IPS-18c (cell line): Measurements from ENCODE around the gene CYP17A1.

Source experiments
- H3K4me3 ChIP-seq: 2 replicates; pipeline ENCODE4 v1.7.0; 2013; ENCODE audit warnings: low read depth, mild to moderate bottlenecking, low read length, moderate library complexity; ENCODE audit not compliant: insufficient read depth
- H3K9me3 ChIP-seq: one replicate; pipeline ENCODE4 v1.6.1; 2013; ENCODE audit warnings: mild to moderate bottlenecking, low read length, moderate library complexity; ENCODE audit not compliant: control insufficient read depth, insufficient read depth

Gene CYP17A1

DNA sequence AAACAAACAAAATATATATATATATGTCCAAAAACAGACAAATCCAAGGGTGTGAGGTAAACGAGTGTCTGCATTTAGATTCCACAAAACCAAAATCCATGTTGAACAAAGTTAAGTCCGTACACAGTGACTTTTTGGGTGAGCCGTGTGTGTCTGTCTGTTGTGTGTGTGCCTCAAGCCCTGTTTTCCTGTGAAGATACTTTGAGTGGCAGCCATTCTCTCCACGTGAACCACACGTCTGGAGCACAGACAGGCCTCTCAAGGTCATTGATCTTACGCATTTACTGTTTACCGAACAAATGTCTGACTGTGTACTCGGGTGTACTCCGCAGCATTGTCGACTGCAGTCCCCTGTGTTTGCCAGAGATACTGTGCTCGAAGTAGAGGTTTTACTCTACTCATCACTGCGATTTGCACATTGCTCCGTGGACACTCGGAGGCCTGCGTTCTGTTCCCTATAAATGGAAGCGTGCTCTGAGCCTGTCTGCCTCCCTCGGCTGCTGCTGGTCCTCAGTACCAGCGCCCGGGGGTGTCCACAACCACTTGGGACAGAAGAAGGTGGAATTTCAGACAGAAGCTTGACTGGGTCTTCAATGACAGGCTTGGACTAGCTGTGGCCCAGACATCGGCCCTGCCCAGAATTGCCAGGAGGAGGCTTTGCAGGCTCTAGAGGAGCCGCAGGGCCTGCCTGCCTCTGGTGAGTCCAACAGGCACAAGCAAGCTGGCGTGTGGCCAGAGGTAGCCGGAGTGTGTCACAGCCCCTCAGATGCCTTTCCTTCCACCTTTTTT lies 22.1 kb downstream of the CYP17A1 start:
- Histone ChIP-seq H3K4me3 (no peak overlapping the region), H3K9me3 (no peaks in the 10 kb centered on the region)

DNA sequence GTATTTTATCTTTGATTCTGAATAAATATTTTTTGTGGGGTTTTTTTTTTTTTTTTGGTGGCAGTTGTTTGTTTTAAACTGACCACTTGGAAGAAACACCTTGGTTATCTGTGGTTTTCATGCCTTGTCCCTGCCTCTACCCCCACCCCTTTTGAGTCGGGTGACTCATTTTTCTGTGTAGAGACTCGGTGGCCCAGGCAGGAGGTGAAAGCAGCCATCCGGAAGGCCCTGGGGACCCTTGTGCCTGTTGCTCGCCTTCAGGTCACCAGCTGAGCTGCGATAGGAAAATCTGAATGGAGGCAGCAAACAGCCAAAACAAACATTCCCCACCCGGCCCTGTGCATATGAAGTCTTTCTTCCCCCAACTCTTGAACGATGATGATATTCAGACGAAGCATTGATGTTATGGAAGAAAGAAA lies 22.8 kb downstream of the CYP17A1 start:
- Histone ChIP-seq H3K4me3 (no peak overlapping the region), H3K9me3 (no peaks in the 10 kb centered on the region)

DNA sequence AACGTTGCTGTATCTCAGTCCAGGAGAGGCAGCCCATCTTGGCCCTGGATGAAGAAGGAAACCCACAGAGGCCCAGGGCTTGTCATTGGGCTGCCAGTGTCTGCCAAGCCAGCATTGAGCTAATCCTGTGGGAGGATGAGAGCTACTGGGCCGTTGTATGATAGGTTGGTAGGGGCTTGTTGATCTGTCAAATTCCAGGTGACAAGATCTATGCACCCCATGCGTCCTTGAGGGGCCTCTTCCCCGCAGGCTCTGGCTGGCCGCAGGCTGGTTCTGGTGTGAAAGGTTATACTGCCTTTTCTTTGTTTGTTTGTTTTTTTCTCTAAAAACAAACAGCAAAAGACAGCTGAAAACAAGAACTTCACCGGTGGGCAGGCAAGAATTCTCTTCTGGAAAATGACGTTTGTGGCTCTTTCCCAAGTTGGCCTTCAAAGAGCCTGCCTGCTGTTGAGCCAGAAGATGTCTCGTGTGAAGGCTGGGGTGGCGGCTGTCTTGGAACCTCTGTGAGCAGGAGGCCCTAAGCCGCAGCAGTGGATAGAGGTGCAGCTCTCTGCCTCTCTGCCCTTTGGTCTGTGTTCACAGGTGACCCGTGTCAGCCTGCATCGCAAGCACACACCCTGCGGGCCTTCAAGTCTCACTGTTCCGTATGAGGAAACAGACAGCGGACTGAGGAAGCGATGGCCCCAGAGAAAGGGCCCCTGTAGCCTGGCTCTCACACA lies 23.3 kb downstream of the CYP17A1 start:
- H3K4me3 ChIP-seq: no peak overlapping the region
- H3K9me3 ChIP-seq: no peaks in the 10 kb centered on the region

DNA sequence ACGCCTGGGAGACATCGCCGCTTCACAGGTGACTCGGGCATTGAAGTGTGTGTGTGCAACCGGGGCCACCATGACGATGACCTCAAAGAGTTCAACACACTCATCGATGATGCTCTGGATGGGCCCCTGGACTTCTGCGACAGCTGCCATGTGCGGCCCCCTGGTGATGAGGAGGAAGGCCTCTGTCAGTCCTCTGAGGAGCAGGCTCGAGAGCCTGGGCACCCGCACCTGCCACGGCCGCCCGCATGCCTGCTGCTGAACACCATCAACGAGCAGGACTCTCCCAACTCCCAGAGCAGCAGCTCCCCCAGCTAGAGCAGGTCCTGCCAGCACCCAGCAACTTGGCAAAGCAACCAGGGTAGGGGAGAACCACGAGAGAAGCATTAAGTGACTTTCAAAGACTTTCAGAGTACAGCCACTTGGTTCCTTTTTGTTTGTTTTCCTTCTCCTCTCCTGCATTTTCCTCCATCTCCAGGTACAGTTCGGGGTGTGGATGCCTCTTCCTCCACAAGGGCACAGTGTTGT lies 24.1 kb downstream of the CYP17A1 start:
- no peak overlapping the region for H3K4me3 ChIP-seq
- H3K9me3 ChIP-seq: no peaks in the 10 kb centered on the region

DNA sequence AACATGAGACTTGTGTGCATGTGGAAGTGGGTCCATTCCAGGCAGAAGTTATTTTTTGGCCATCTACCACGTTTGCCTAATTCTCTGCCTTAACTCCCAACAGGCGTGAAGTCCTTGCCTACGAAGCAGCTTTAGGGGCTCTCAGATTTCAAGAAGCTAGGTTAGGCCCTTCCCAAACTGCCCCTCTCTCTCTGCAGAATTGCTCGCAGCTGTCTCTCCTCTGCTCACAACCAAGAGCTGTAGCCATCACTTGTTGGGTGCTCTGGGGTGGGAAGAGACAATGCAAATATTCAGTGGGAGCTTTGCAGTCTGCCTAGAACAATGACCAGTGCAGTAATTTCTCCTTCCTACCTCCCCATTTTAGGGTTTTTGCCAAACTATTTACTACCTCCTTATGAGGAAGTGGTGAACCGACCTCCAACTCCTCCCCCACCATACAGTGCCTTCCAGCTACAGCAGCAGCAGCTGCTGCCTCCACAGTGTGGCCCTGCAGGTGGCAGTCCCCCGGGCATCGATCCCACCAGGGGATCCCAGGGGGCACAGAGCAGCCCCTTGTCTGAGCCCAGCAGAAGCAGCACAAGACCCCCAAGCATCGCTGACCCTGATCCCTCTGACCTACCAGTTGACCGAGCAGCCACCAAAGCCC lies 24.9 kb downstream of the CYP17A1 start:
- H3K4me3 ChIP-seq: no peak overlapping the region

DNA sequence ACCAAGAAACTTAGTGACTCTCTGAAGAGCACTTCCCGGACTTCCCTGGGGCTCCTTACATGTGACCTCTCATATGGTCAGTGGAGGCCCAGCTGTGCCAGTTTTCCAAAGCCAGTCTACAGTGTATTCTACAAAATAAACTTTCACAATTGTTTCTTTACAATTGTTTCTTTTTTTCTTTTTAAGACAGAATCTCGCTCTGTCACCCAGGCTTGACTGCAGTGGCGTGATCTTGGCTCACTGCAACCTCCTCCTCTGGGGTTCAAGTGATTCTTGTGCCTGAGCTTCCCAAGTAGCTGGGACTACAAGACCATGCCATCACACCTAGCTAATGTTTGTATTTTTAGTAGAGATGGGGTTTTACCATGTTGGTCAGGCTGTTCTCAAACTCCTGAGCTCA lies 25.9 kb downstream of the CYP17A1 start:
- Histone ChIP-seq H3K4me3 (no peak overlapping the region), H3K9me3 (no peaks in the 10 kb centered on the region)

More for the DNA sequence above, 24.9 kb downstream of the CYP17A1 start:
- H3K9me3 ChIP-seq: no peaks in the 10 kb centered on the region

DNA sequence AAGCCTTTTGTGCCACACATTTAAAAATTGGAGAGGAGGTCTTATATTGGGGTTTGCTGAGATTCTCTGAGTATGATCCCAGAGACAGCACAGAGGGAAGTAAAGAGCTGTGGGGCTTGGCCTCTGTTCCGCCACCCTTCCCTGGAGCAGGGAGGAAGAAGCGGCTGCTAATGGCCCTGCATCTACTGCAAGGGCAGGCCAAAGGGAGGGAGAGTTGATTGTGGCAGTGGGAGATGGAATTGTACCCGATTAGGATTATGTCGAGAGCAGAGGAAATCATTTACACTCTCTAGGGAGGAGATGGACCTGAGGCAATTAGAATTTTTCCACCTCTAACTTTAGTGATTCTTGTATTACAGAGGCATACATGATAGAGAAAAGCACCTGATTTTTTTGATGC lies 28.8 kb downstream of the CYP17A1 start:
- Histone ChIP-seq H3K9me3 (peaks cover 2% of the 10 kb centered on the region), H3K4me3 (no peak overlapping the region)

DNA sequence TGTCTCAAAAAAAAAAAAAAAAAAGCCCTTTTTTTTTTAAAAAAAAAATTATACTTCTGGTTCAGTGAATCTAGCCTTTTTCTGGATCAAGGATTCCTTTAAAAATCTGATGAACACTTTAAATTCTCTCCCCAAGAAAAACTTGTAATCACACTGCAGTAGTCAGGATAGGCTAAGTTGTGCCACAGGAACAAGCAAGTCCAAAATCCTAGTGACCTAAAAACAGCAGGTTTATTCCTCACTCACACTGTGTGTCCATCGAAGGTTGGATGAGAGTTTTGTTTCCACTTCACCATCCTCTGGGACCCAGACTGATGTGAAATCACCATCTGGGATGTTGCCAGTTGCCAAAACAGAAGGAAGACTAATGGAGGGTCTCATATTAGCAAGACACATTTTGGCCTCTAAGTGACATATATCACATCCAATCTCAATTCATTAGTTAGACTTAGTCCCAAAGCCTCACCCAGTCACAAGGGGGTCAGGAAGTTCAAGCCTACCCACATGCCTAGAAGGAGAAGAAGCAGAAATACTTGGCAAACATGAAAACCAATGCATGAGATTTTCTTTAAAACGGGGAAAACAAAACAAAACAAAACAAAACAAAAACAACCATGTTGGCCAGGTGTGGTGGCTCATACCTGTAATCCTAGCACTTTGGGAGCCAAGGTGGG lies 32.7 kb downstream of the CYP17A1 start:
- Histone ChIP-seq H3K4me3 (no peak overlapping the region), H3K9me3 (peaks cover 2% of the 10 kb centered on the region)

DNA sequence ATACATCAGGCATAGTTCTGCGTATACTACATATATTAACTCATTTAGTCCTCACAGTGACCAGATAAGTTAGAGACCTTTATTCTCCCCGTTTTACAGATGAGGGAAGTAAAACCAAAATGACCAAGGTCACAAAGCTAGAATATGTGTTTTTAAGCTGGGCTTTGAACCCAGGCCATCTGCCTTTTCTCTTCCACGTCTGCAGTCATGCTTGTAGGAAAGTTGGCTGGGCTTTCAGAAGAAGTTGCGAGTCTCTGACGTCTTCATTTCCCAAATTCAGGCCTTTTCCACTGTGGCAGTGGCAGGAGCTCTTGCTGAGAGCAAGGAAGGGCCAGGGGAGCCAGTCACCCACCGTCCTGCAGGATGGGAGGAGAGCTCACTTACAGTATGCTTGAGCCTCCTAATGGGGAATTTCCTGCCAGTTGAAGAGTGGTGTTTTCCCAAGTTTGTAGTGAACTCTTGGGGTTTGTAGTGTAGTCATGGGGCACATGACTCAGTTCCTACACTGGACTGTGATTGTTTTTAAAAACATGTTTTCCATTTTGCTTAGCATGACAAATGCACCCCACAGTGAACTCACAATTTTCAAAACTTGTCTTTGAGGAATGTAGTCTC lies 34.2 kb downstream of the CYP17A1 start:
- H3K9me3 ChIP-seq: peaks cover 4% of the 10 kb centered on the region
- H3K4me3 ChIP-seq: no peak overlapping the region

DNA sequence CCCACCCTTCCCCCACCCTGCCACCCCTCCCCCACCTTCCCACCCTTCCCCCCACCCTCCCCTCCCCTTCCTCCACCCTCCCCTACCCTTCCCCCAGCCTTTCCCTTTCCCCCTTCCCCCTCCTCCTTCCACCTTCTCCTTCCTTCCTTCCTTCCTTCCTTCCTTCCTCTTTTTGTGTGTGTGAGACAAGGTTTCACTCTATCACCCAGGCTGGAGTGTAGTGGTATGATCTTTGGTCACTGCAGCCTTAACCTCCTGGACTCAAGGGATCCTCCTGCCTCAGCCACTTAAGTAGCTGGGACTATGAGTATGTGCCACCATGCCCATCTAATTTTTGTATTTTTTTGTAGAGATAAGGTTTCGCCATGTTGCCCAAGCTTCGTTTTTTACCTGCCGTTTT lies 35.2 kb downstream of the CYP17A1 start:
- H3K9me3 ChIP-seq: peaks cover 4% of the 10 kb centered on the region

DNA sequence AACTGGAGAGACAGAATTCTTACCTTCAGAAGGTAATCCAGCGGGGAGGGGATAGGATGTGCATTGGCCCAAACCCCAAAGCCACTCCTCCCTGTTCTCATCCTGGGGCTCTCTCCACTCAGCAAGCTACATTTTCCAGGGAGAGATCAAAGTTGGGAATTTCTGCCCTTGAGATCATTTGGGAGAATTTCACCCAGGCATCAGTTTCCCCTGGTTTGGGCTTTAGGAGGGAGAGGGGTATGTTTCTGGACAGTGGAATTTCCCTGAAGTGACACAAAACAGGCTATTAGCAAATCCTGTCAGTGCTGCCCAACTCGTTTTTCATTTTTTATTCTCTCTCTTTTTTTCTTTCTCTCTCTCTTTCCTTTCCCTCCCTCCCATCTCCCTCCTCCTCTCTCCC lies 35.7 kb downstream of the CYP17A1 start:
- Histone ChIP-seq H3K9me3 (peaks cover 4% of the 10 kb centered on the region), H3K4me3 (no peak overlapping the region)

More for the DNA sequence above, 35.2 kb downstream of the CYP17A1 start:
- no peak overlapping the region for H3K4me3 ChIP-seq

DNA sequence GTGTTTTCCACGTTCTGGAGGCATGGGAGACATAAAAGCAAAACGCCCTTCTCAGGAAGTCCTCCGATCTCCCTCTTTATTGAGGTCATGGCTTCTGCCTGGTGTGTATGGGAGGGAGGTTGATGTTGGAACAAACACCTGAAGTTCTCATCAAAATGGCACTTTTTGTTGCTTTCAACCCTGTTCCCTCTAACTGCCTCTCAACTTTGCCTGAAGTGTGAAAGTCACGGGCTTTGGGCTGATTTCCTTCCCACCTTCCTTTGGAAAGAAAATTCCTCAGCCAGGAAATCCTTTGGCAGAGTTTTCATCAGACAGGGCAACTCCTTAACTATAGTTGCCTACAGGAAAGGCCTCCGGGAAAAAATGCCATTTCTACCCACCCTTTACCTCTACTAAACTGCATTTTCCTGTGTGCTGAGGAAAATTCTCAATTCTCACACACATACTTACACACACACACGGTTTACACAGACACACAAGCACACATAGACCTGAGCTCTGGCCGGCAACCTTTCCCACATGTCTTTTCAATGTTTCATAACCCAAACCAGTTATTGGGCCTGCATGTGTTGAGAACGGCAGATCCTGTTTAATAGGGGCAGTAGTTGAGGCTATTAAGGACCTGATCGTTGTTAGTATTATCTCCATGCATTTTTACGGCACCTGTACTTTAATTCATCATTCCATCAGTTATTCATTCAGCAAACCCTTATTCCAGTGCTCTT lies 36.4 kb downstream of the CYP17A1 start:
- Histone ChIP-seq H3K9me3 (peaks cover 4% of the 10 kb centered on the region), H3K4me3 (no peak overlapping the region)

DNA sequence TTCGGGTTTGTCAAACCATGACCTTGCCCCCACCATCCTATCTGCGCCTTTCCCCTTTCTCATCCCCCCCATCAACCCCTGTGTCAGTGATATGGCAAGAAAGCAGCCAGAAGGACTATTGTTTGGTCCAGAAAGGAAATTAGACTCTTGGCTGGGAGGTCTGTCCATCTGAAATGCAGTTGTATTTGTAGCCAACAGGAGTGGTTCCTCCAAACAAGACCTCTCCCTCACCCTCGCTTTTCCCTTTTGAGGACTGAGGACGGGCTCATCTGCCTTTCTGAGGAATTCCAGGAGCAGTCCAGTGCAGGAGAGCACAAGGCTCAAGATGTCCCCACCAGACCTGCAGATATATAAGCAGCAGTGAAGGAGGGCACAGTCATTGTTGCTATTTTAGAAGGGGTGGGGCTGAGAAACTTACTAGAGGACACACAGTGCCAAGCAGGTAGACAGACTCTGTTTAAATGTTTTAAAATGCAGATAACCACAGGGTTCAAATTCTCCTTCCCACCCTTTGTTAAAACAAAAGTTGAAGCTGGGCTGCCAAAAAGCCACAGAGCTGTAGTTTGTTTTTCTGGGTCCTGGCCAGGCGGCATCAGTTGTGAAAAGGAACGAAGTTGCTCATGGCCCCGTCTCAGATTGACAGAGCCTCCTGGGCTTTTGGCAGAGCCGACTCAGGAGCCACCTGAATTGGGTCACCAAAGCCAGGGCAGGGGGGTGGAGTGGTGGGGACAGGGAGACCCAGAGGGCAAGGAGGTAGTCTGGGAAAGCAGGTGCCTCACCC lies 37.3 kb downstream of the CYP17A1 start:
- peaks cover 4% of the 10 kb centered on the region for H3K9me3 ChIP-seq
- H3K4me3 ChIP-seq: no peak overlapping the region

DNA sequence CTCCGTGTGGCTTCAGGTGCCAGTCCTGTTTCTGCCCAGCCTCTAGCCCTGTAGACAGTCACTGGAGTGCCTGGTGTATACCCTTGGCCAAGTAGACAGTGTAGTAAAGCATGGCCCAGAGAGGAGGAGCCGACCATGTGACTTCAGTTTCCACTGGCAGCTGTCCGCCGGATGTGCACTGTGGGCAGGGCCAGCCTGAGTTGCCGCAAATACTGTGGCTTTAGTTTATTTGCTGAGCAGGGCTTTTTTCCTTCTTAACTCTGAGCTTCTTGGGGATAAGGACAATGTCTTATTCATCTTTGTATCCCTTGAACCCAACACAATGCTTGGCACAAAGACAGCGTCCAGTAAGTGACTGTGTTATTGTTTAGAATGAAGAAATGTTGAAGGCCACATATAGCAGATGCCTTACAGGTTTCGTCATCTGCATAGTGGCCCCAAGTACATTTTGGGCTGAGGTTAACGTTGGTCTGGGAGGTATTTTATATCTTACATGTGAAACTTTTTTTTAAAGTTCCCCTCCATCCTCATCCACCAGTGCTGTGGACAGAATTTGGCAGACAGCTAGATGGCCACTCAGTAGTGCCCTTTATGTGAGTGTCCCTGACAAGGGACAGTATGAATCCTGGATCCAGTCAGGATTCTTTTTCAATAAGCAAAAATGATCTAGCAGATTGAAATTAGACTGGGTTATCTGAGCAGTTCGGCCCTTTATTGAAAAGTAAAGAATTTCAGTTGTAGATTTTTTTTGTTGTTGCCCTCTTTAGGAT lies 40.6 kb downstream of the CYP17A1 start:
- peaks cover 2% of the 10 kb centered on the region for H3K9me3 ChIP-seq
- H3K4me3 ChIP-seq: no peak overlapping the region
